ENCODE results near the gene C2orf49. TPM values are rescaled to one million over a fixed set of nuclear protein-coding genes. Genes with fewer than 3 reads are reported as not detected.

C2orf49 gene
- polyA plus RNA-seq, 3 donors = 8.1 to 10.4 (median 8.6) TPM

- no peaks in the 10 kb centered on the region for H3K36me3 ChIP-seq (replicated peaks in 1 of 2; ENCODE audit: control insufficient read depth in 1 of 2, insufficient read depth in 2 of 2, low read length in 2 of 2)
- no peak for DNase-seq
- H3K4me2 ChIP-seq (replicated peaks; ENCODE audit: extremely low read depth, low read length, poor library complexity, severe bottlenecking) = no peak overlapping the region
- no peak overlapping the region for H3K4me3 ChIP-seq (replicated peaks in 1 of 3; ENCODE audit: low read depth in 2 of 3, low read length in 3 of 3)
- peaks cover 1 to 6% (median 1%) of the 10 kb centered on the region in 3 donors for H3K27me3 Mint-ChIP-seq (ENCODE audit: low read depth in 3 of 3)
- no peaks in the 10 kb centered on the region for H3K27me3 ChIP-seq (ENCODE audit: control insufficient read depth in 2 of 2, insufficient read depth in 2 of 2, low read length in 2 of 2)
- H3K4me1 ChIP-seq (ENCODE audit: control insufficient read depth in 1 of 2, insufficient read depth in 2 of 2, low read length in 2 of 2) = peaks cover 7 to 15% of the 10 kb centered on the region in 2 donors
- no peak overlapping the region for H3K4me3 Mint-ChIP-seq
- no CpG with 5 or more reads among the region's 5 CpGs for WGBS (ENCODE audit: insufficient coverage)
- no peak overlapping the region for H3K9ac ChIP-seq (ENCODE audit: insufficient read depth, low read length, poor library complexity, severe bottlenecking)
- intact Hi-C loops (cut with micrococcal nuclease) = no loop called here
- TF ChIP-seq CTCF (IDR thresholded peaks at IDR 0.05) = no peak
- H2AFZ ChIP-seq (ENCODE audit: insufficient read depth, low read depth, low read length, poor library complexity, severe bottlenecking) = no peak overlapping the region
- no peaks in the 10 kb centered on the region for H3K79me2 ChIP-seq (ENCODE audit: insufficient read depth, low read length)
- H3K4me1 Mint-ChIP-seq = peaks cover 18% of the 10 kb centered on the region
- H3K36me3 Mint-ChIP-seq = no peaks in the 10 kb centered on the region
- H3K27ac Mint-ChIP-seq = no peak overlapping the region
- no peaks in the 10 kb centered on the region for H3K9me3 Mint-ChIP-seq
- H3K27ac ChIP-seq (ENCODE audit: low read depth in 1 of 2, low read length in 2 of 2) = no peak overlapping the region
- no peaks in the 10 kb centered on the region for H4K20me1 ChIP-seq (ENCODE audit: insufficient read depth, low read length)
- no peaks in the 10 kb centered on the region for H3K9me3 ChIP-seq (replicated peaks in 1 of 2; ENCODE audit: control insufficient read depth in 1 of 2, insufficient read depth in 1 of 2, low read length in 2 of 2)
Observed at GRCh38 chr2:105382177-105382576, 44.8 kb downstream of the C2orf49 start.

GRCh38 chr2:105383432-105384166, 46.3 kb downstream of the C2orf49 start:
- Histone ChIP-seq H3K4me3 (replicated peaks in 1 of 3; ENCODE audit: low read depth in 2 of 3, low read length in 3 of 3) (no peak overlapping the region), H2AFZ (ENCODE audit: insufficient read depth, low read depth, low read length, poor library complexity, severe bottlenecking) (no peak overlapping the region), H3K79me2 (ENCODE audit: insufficient read depth, low read length) (no peaks in the 10 kb centered on the region), H3K27ac (ENCODE audit: low read depth in 1 of 2, low read length in 2 of 2) (no peak overlapping the region), H3K9me3 (replicated peaks in 1 of 2; ENCODE audit: control insufficient read depth in 1 of 2, insufficient read depth in 1 of 2, low read length in 2 of 2) (no peaks in the 10 kb centered on the region), H3K4me1 (ENCODE audit: control insufficient read depth in 1 of 2, insufficient read depth in 2 of 2, low read length in 2 of 2) (peaks cover 7 to 15% of the 10 kb centered on the region in 2 donors), H3K9ac (ENCODE audit: insufficient read depth, low read length, poor library complexity, severe bottlenecking) (no peak overlapping the region), H3K4me2 (replicated peaks; ENCODE audit: extremely low read depth, low read length, poor library complexity, severe bottlenecking) (no peak overlapping the region), H3K36me3 (replicated peaks in 1 of 2; ENCODE audit: control insufficient read depth in 1 of 2, insufficient read depth in 2 of 2, low read length in 2 of 2) (no peaks in the 10 kb centered on the region), H3K27me3 (ENCODE audit: control insufficient read depth in 2 of 2, insufficient read depth in 2 of 2, low read length in 2 of 2) (no peaks in the 10 kb centered on the region), H4K20me1 (ENCODE audit: insufficient read depth, low read length) (no peaks in the 10 kb centered on the region)
- TF ChIP-seq CTCF (IDR thresholded peaks at IDR 0.05) = no peak
- 17% methylated on average over 6 of the region's 8 CpGs for WGBS (ENCODE audit: insufficient coverage)
- Mint-ChIP-seq H3K4me3 (no peak overlapping the region), H3K4me1 (peaks cover 18% of the 10 kb centered on the region), H3K27ac (no peak overlapping the region), H3K9me3 (no peaks in the 10 kb centered on the region), H3K27me3 (ENCODE audit: low read depth in 3 of 3) (peaks cover 1 to 6% (median 4%) of the 10 kb centered on the region in 3 donors), H3K36me3 (no peaks in the 10 kb centered on the region)
- intact Hi-C loops (cut with micrococcal nuclease) = no loop called here
- DNase-seq = peak in 1 of 3 donors; percentile 7
